NCI-H2227 (cell line): ENCODE data around the gene SEC61A1.
A peak's percentile ranks its signal among the peaks of the same experiment; 100 is the strongest.

ENCODE experiments used
- DNase-seq: peaks from one replicate; lab custom pipeline; 2025; ENCODE audit not compliant: unreplicated experiment; lab: John Stamatoyannopoulos, UW

The SEC61A1 gene

DNA sequence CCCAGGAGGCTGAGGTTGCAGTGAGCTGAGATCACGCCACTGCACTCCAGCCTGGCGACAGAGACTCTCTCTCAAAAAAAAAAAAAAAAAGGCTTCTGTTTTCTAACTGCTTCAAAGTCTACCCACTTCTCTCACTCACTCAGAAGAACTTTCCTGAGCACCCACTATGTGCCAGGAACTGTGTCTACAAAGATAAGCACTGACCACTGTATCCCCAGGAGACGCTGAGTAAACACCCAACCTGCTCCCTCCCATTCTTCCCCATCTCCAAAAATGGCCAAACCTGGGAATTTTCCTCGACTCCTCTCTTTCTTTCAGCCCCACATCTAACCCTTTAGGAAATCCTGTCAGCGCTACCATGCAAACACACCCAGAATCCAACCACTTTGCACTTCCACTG is 58.9 kb downstream of the SEC61A1 start:
- DNase-seq, result no peak

DNA sequence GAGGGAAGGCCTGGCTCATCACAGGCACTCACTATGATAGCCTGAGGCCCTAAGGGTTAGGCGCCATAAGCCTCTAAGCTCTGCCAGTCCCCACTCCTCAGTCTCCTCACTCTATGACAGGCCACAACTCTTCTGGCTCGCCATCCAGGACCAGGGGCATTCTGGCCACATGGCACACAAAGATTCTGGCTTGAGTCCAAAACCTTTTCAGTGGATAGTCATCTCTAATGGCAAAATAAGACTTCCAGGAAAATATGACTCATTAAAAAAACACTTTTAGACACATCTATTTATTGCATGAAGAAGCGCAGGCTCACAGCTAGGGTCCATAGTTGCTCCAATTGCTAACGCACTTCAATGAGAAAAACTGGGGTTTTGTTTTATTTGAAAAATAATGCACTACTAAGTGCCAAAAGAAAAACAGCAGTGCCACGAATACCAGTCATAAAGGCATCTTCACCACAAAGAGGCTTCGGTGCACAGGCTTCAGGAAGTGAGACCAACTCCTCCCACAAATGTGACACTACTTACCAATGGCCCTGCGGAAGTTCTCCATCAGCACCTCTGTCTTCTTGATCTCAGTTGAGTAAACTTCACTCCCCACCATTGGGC is 60.2 kb downstream of the SEC61A1 start:
- peak; percentile 7 for DNase-seq

DNA sequence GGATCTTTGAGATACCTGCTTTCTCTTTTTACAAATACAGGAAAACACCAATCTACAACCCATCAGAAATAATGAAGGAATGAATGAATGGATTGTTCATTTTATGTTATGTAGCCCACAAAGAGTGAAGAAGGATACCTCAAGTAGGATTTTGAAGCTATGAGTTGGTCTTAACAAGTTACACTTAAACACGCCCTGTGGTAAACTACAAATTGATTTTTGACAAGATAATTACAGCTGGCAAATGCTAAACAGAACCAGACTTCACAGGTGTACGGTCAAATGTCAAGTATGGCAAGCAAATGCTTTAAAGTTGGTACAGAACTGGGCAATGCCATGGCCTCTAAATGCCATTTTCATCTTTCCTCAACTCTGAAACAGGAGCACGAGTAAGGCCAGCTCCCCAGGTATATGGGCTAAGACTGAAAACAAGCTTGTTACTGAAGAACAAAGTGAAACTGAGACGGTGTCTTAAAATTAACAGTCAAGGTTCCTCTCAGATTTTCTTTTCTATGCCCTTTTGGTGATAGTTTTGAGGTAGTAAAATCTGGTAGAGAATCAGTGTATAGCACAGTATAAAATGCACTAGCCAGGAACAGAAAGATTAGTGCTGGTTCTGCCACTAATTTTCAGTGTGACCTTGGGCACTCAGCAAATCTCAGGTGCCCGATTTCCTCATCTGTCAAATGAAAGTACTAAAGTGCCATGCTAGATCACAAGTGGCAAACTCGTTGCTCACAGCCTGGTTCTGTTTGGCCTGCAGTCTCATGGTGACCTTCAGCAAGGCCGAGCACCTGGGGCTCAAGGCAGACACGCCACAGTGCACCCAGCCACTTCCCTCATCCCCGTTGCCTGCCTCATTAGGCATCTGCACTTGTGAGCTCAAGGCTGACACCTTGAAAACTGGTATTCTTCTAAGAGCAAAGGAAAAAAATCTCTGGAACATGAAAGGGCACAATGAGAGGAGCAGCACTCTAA is 61.9 kb downstream of the SEC61A1 start:
- no peak for DNase-seq
